Neural progenitor cell (in vitro differentiated cells): Measurements from ENCODE around the gene IL36RN. TPM values are rescaled to one million over a fixed set of nuclear protein-coding genes. Genes with fewer than 3 reads are reported as not detected.

ENCODE experiments used
- DNase-seq: peaks from one replicate; pipeline ENCODE4 v3.0.0-alpha.2; 2016; ENCODE audit warnings: low spot score
- H2AFZ ChIP-seq: fragments of 200-600 bp; sonication (generic); replicated peaks from 2 replicates; pipeline ENCODE4 v1.6.1; 2016; ENCODE audit warnings: antibody characterized with exemption
- H3F3A ChIP-seq: fragments of 200-600 bp; sonication (generic); 2 replicates; pipeline ENCODE4 v1.6.1; 2016; ENCODE audit warnings: antibody characterized with exemption, low read depth
- H3K27ac ChIP-seq: fragments of 200-600 bp; sonication (generic); 2 replicates; pipeline ENCODE4 v1.5.1; 2016; ENCODE audit warnings: mild to moderate bottlenecking
- H3K27me3 ChIP-seq: fragments of 200-600 bp; sonication (generic); 2 replicates; pipeline ENCODE4 v1.6.1; 2016; ENCODE audit warnings: mild to moderate bottlenecking, moderate library complexity
- H3K36me3 ChIP-seq: fragments of 200-600 bp; sonication (generic); 2 replicates; pipeline ENCODE4 v1.5.1; 2016
- H3K4me1 ChIP-seq: fragments of 200-600 bp; sonication (generic); 2 replicates; pipeline ENCODE4 v1.6.1; 2016; ENCODE audit warnings: mixed run types
- H3K4me2 ChIP-seq: fragments of 200-600 bp; sonication (generic); 2 replicates; pipeline ENCODE4 v1.6.1; 2016
- H3K4me3 ChIP-seq: fragments of 200-600 bp; sonication (generic); 2 replicates; pipeline ENCODE4 v1.5.1; 2016
- H3K79me2 ChIP-seq: fragments of 200-600 bp; sonication (generic); 2 replicates; pipeline ENCODE4 v1.6.1; 2016; ENCODE audit warnings: low read depth
- H3K9ac ChIP-seq: fragments of 200-600 bp; sonication (generic); 2 replicates; pipeline ENCODE4 v1.6.1; 2016
- H3K9me3 ChIP-seq: fragments of 200-600 bp; sonication (generic); 2 replicates; pipeline ENCODE4 v1.5.1; 2016; ENCODE audit warnings: low read depth
- H4K20me1 ChIP-seq: fragments of 200-600 bp; sonication (generic); 2 replicates; pipeline ENCODE4 v1.6.1; 2016; ENCODE audit warnings: low read depth
- H3K27ac Mint-ChIP-seq: 3 replicates; pipeline ENCODE4 v1.8.0; 2021; ENCODE audit warnings: mixed read lengths
- H3K27me3 Mint-ChIP-seq: 2 replicates; pipeline ENCODE4 v1.8.0; 2022; ENCODE audit warnings: low read depth, mild to moderate bottlenecking, inconsistent platforms, moderate library complexity, mixed read lengths; ENCODE audit not compliant: insufficient read depth
- H3K36me3 Mint-ChIP-seq: 3 replicates; pipeline ENCODE4 v1.8.0; 2021; ENCODE audit warnings: mixed read lengths
- H3K4me1 Mint-ChIP-seq: 3 replicates; pipeline ENCODE4 v1.8.0; 2021; ENCODE audit warnings: mixed read lengths
- H3K4me3 Mint-ChIP-seq: 3 replicates; pipeline ENCODE4 v1.8.0; 2021; ENCODE audit warnings: mild to moderate bottlenecking, moderate library complexity, mixed read lengths
- H3K9me3 Mint-ChIP-seq: 3 replicates; pipeline ENCODE4 v1.8.0; 2020; ENCODE audit warnings: mixed read lengths
- CTCF ChIP-seq: fragments of 200-600 bp; sonication (generic); IDR thresholded peaks from 2 replicates; pipeline ENCODE4 v1.5.1; 2017; ENCODE audit warnings: antibody characterized with exemption, mild to moderate bottlenecking
- EZH2 ChIP-seq: fragments of 200-600 bp; sonication (generic); IDR thresholded peaks from 2 replicates; pipeline ENCODE4 v1.6.1; 2017; ENCODE audit warnings: antibody characterized with exemption, mild to moderate bottlenecking, moderate library complexity
- EZH2phosphoT487 ChIP-seq: fragments of 200-600 bp; sonication (generic); IDR thresholded peaks from 2 replicates; pipeline ENCODE4 v1.6.1; 2017; ENCODE audit warnings: antibody characterized with exemption
- total RNA-seq: library from RNA; depleted of rRNA; stranded (reverse); fragments of >200 nt; gene quantifications from 2 replicates; pipeline ENCODE4 v1.2.3, GENCODE V29; 2015; ENCODE audit warnings: low replicate concordance

IL36RN gene
- total RNA-seq, 1 donor from 2014 or later = not detected

DNA sequence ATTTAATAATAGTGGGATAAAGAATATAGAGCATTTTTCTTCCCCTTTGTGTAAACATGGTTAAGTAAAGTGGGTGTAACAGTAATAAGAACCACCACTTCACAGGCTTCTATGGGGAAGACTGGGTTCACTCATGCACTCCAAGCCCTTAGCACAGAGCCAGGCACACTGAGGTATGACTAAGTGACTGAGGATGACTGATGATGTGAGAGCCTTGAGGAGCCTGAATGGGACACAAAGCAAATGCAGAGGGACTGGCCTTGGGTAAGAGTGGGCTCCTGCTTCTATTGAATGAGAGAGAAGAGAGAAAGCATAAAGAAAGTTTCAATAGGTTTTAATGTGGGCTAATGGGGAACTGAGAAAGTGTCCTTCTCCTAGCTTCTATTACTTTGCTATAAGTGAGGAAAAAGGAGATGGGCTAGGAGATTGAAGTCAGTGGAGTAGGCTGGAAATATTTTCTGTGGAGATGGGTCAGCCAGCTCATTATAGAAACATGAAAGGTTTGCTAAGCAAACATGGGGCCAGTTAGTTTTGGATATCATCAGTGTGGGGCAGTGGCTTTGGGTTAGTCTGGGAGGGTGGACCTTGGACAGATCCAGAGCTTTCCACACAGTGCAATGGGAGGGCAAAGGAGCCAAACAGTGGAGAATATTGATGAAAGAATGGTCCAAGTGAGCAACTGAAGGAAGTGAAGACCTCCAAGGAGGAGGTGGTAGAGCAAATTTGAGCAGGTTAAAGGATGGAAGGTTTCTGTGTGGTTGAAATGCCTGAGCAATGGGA lies 29.4 kb downstream of the IL36RN start:
- Histone ChIP-seq H3K4me2 (no peak overlapping the region), H3K4me3 (no peak overlapping the region), H3K27me3 (peaks cover 39% of the 10 kb centered on the region), H3K9me3 (no peaks in the 10 kb centered on the region), H3K79me2 (no peaks in the 10 kb centered on the region), H3F3A (no peaks in the 10 kb centered on the region), H3K36me3 (no peaks in the 10 kb centered on the region), H4K20me1 (no peaks in the 10 kb centered on the region), H3K4me1 (no peaks in the 10 kb centered on the region), H2AFZ (no peak overlapping the region), H3K9ac (no peak overlapping the region), H3K27ac (no peak overlapping the region)
- no peak overlapping the region for H3K27ac Mint-ChIP-seq
- H3K9me3 Mint-ChIP-seq = no peaks in the 10 kb centered on the region
- H3K4me3 Mint-ChIP-seq = no peak overlapping the region
- no peak for DNase-seq
- no peaks in the 10 kb centered on the region for H3K36me3 Mint-ChIP-seq
- no peaks in the 10 kb centered on the region for H3K4me1 Mint-ChIP-seq
- peaks cover 2% of the 10 kb centered on the region for H3K27me3 Mint-ChIP-seq
- TF ChIP-seq EZH2 = no peak

DNA sequence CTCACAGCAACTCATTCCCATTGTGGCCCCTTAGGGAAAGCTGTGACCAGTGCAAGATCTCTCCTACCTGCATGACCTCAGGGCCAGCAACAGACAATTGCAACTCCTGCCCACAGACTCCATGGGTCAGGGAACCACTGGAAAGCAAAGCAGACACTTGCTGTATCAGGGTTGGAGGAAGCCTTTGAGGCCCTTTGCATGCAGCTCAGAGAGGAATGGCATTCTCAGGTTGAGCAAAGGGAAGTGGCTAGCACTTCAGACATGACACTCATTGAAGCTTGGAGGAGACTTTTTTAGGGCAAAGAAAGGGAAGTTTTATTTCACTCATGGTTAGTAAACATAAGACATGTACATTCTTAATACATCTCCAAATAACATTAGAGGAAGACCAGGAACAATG lies 30.9 kb downstream of the IL36RN start:
- no peak overlapping the region for H3K27ac Mint-ChIP-seq
- no peaks in the 10 kb centered on the region for H3K36me3 Mint-ChIP-seq
- H3K4me3 Mint-ChIP-seq = no peak overlapping the region
- Histone ChIP-seq H3F3A (no peaks in the 10 kb centered on the region), H4K20me1 (no peaks in the 10 kb centered on the region), H3K79me2 (no peaks in the 10 kb centered on the region), H3K36me3 (no peaks in the 10 kb centered on the region), H3K4me3 (no peak overlapping the region), H3K27me3 (peaks cover 36% of the 10 kb centered on the region), H2AFZ (no peak overlapping the region), H3K27ac (no peak overlapping the region), H3K4me2 (no peak overlapping the region), H3K4me1 (no peaks in the 10 kb centered on the region), H3K9me3 (no peaks in the 10 kb centered on the region), H3K9ac (no peak overlapping the region)
- no peaks in the 10 kb centered on the region for H3K4me1 Mint-ChIP-seq
- no peaks in the 10 kb centered on the region for H3K9me3 Mint-ChIP-seq
- H3K27me3 Mint-ChIP-seq = no peaks in the 10 kb centered on the region
- no peak for DNase-seq
- TF ChIP-seq EZH2phosphoT487 (no peak), EZH2 (no peak), CTCF (no peak)

- TF ChIP-seq EZH2phosphoT487 (no peak), EZH2 (no peak), CTCF (no peak)
- H3K79me2 ChIP-seq = no peaks in the 10 kb centered on the region
These were observed 32.4 kb downstream of the IL36RN start for GRCh38 chr2:113091231-113091896.

More at GRCh38 chr2:113091231-113091896, 32.4 kb downstream of the IL36RN start:
- H3K4me1 Mint-ChIP-seq = no peaks in the 10 kb centered on the region
- no peak for DNase-seq
- H3K4me2 ChIP-seq = no peak overlapping the region
- H3K4me3 ChIP-seq = no peak overlapping the region
- H3K27ac ChIP-seq = no peak overlapping the region
- H3K36me3 Mint-ChIP-seq = no peaks in the 10 kb centered on the region
- H3K27me3 ChIP-seq = peaks cover 36% of the 10 kb centered on the region
- no peaks in the 10 kb centered on the region for H4K20me1 ChIP-seq
- no peak overlapping the region for H3K9ac ChIP-seq
- H3K4me3 Mint-ChIP-seq = no peak overlapping the region
- no peak overlapping the region for H2AFZ ChIP-seq
- H3F3A ChIP-seq = no peaks in the 10 kb centered on the region
- H3K9me3 Mint-ChIP-seq = no peaks in the 10 kb centered on the region
- H3K36me3 ChIP-seq = no peaks in the 10 kb centered on the region
- H3K27me3 Mint-ChIP-seq = no peaks in the 10 kb centered on the region
- H3K27ac Mint-ChIP-seq = no peak overlapping the region
- H3K4me1 ChIP-seq = no peaks in the 10 kb centered on the region
- no peaks in the 10 kb centered on the region for H3K9me3 ChIP-seq
